IMR-90 (cell line): ENCODE measurements around the gene DRICH1. TPM values are rescaled to one million over a fixed set of nuclear protein-coding genes. Genes with fewer than 3 reads are reported as not detected.

Experiments
- ATAC-seq: fragments of 200-7000 bp; cut with Tn5 transposase; 2 replicates; pipeline ENCODE4 v1.9.1; 2020; ENCODE audit warnings: low read depth, mild to moderate bottlenecking, moderate library complexity
- BruUV-seq: library from RNA; stranded (reverse); fragments of 400-500 nt; replicated peaks from 2 replicates; lab custom pipeline; 2021; lab: Mats Ljungman, UMichigan
- CTCF ChIA-PET: fragments of 300-600 bp; formaldehyde crosslinking; extraction: SDS; loops from one replicate; lab custom pipeline; 2021; ENCODE audit warnings: antibody characterized with exemption; lab: Yijun Ruan, JAX
- POLR2A ChIA-PET: fragments of 300-600 bp; sonication (Branson Sonifier 250); formaldehyde crosslinking; loops from one replicate; lab custom pipeline; 2022; ENCODE audit warnings: antibody characterized with exemption; ENCODE audit not compliant: unreplicated experiment; lab: Charles Lee
- DNase-seq: peaks from one replicate; pipeline ENCODE4 v3.0.0; 2013
- H2AFZ ChIP-seq: replicated peaks from 2 replicates; pipeline ENCODE3; 2013; ENCODE audit warnings: low read length, mild to moderate bottlenecking; ENCODE audit not compliant: poor library complexity
- H2AK5ac ChIP-seq: 2 replicates; pipeline ENCODE4 v1.6.1; 2013; ENCODE audit warnings: low read depth, low read length, inconsistent platforms
- H2AK9ac ChIP-seq: replicated peaks from 2 replicates; pipeline ENCODE3; 2013; ENCODE audit warnings: mild to moderate bottlenecking, low read depth, low read length, moderate library complexity; ENCODE audit not compliant: poor library complexity
- H2BK120ac ChIP-seq: 2 replicates; pipeline ENCODE4 v1.6.1; 2013; ENCODE audit warnings: low read depth, low read length, inconsistent platforms
- H2BK15ac ChIP-seq: 3 replicates; pipeline ENCODE4 v1.6.1; 2013; ENCODE audit warnings: low read depth, low read length, inconsistent platforms
- H2BK20ac ChIP-seq: 2 replicates; pipeline ENCODE4 v1.6.1; 2013; ENCODE audit warnings: low read depth, mild to moderate bottlenecking, inconsistent platforms, low read length, moderate library complexity
- H2BK5ac ChIP-seq: 2 replicates; pipeline ENCODE4 v1.6.1; 2013; ENCODE audit warnings: mild to moderate bottlenecking, low read depth, low read length, inconsistent platforms; ENCODE audit not compliant: poor library complexity, severe bottlenecking
- H3K14ac ChIP-seq: replicated peaks from 2 replicates; pipeline ENCODE4 v1.6.1; 2013; ENCODE audit warnings: low read depth, low read length, inconsistent platforms
- H3K18ac ChIP-seq: 2 replicates; pipeline ENCODE4 v1.6.1; 2013; ENCODE audit warnings: low read depth, low read length, control low read depth
- H3K23ac ChIP-seq: 2 replicates; pipeline ENCODE4 v1.6.1; 2013; ENCODE audit warnings: low read depth, low read length, inconsistent platforms
- H3K27ac ChIP-seq: 2 replicates; pipeline ENCODE4 v1.5.1; 2013; ENCODE audit warnings: mild to moderate bottlenecking, control low read depth, low read length; ENCODE audit not compliant: insufficient read depth
- H3K27me3 ChIP-seq: 2 replicates; pipeline ENCODE4 v1.6.1; 2013; ENCODE audit warnings: low read length; ENCODE audit not compliant: control insufficient read depth, insufficient read depth
- H3K36me3 ChIP-seq: 2 replicates; pipeline ENCODE4 v1.6.1; 2013; ENCODE audit warnings: low read length, mixed read lengths; ENCODE audit not compliant: control insufficient read depth, insufficient read depth
- H3K4ac ChIP-seq: 2 replicates; pipeline ENCODE4 v1.6.1; 2013; ENCODE audit warnings: low read depth, low read length, inconsistent platforms
- H3K4me1 ChIP-seq: 2 replicates; pipeline ENCODE4 v1.6.1; 2013; ENCODE audit warnings: low read length, mixed read lengths; ENCODE audit not compliant: control insufficient read depth, insufficient read depth
- H3K4me2 ChIP-seq: 2 replicates; pipeline ENCODE4 v1.6.1; 2013; ENCODE audit warnings: low read depth, mild to moderate bottlenecking, control low read depth, low read length, moderate library complexity
- H3K4me3 ChIP-seq: 2 replicates; pipeline ENCODE4 v1.5.1; 2013; ENCODE audit warnings: low read depth, mild to moderate bottlenecking, control low read depth, low read length, moderate library complexity; ENCODE audit not compliant: insufficient read depth
- H3K56ac ChIP-seq: 2 replicates; pipeline ENCODE4 v1.6.1; 2013; ENCODE audit warnings: low read length, inconsistent platforms; ENCODE audit not compliant: insufficient read depth; ENCODE audit errors: extremely low read depth
- H3K79me1 ChIP-seq, 2 experiments: 2 replicates each; pipeline ENCODE4 v1.6.1; 2013; ENCODE audit warnings: low read length in 2 of 2, inconsistent platforms in 1 of 2, low read depth in 1 of 2
- H3K9ac ChIP-seq: 2 replicates; pipeline ENCODE4 v1.6.1; 2013; ENCODE audit warnings: low read depth, low read length, control low read depth
- H3K9me1 ChIP-seq: 2 replicates; pipeline ENCODE4 v1.6.1; 2013; ENCODE audit warnings: low read length, inconsistent platforms; ENCODE audit not compliant: insufficient read depth
- H3K9me3 ChIP-seq: 2 replicates; pipeline ENCODE4 v1.6.1; 2013; ENCODE audit warnings: low read length; ENCODE audit not compliant: control insufficient read depth, insufficient read depth
- H4K20me1 ChIP-seq: 2 replicates; pipeline ENCODE4 v1.6.1; 2013; ENCODE audit warnings: low read length, inconsistent platforms; ENCODE audit not compliant: insufficient read depth
- H4K5ac ChIP-seq: 2 replicates; pipeline ENCODE4 v1.6.1; 2013; ENCODE audit warnings: mild to moderate bottlenecking, low read depth, low read length, control low read depth
- H4K8ac ChIP-seq, 2 experiments: 2 replicates each; pipeline ENCODE4 v1.6.1; 2013; ENCODE audit warnings: low read depth in 2 of 2, low read length in 2 of 2, control low read depth in 1 of 2, inconsistent platforms in 1 of 2
- H4K91ac ChIP-seq: 2 replicates; pipeline ENCODE4 v1.6.1; 2013; ENCODE audit warnings: low read depth, low read length, inconsistent platforms; ENCODE audit not compliant: insufficient read depth
- BHLHE40 ChIP-seq: fragments of 150-350 bp; IDR thresholded peaks from 2 replicates; pipeline ENCODE4 v1.6.1; 2016; ENCODE audit warnings: mild to moderate bottlenecking, low read depth, low read length
- CEBPB ChIP-seq: IDR thresholded peaks from 2 replicates; pipeline ENCODE4 v1.6.1; 2012; ENCODE audit warnings: low read depth, low read length, improper control_type of control experiment
- CHD1 ChIP-seq: IDR thresholded peaks from 2 replicates; pipeline ENCODE4 v1.6.1; 2012; ENCODE audit warnings: low read depth, low read length, improper control_type of control experiment
- FOS ChIP-seq: fragments of 150-350 bp; IDR thresholded peaks from 2 replicates; pipeline ENCODE4 v1.6.1; 2016; ENCODE audit warnings: low read depth, low read length
- MAFK ChIP-seq: IDR thresholded peaks from 2 replicates; pipeline ENCODE4 v1.6.1; 2012; ENCODE audit warnings: low read depth, low read length, improper control_type of control experiment
- MAZ ChIP-seq: IDR thresholded peaks from 2 replicates; pipeline ENCODE4 v1.6.1; 2012; ENCODE audit warnings: low read depth, mild to moderate bottlenecking, low read length, improper control_type of control experiment, moderate library complexity, borderline replicate concordance
- MXI1 ChIP-seq: IDR thresholded peaks from 2 replicates; pipeline ENCODE4 v1.6.1; 2012; ENCODE audit warnings: low read depth, mild to moderate bottlenecking, low read length, moderate library complexity, borderline replicate concordance
- NFE2L2 ChIP-seq: fragments of 150-350 bp; IDR thresholded peaks from 2 replicates; pipeline ENCODE4 v1.6.1; 2016; ENCODE audit warnings: low read depth, mild to moderate bottlenecking, low read length
- POLR2A ChIP-seq: IDR thresholded peaks from 2 replicates; pipeline ENCODE4 v1.6.1; 2012; ENCODE audit warnings: mild to moderate bottlenecking, low read depth, low read length
- RAD21 ChIP-seq: IDR thresholded peaks from 2 replicates; pipeline ENCODE4 v1.6.1; 2012; ENCODE audit warnings: low read length, improper control_type of control experiment
- RCOR1 ChIP-seq: IDR thresholded peaks from 2 replicates; pipeline ENCODE4 v1.6.1; 2012; ENCODE audit warnings: mild to moderate bottlenecking, low read length, improper control_type of control experiment; ENCODE audit not compliant: insufficient replicate concordance
- RFX5 ChIP-seq: IDR thresholded peaks from 2 replicates; pipeline ENCODE4 v1.8.0; 2012; ENCODE audit warnings: low read depth, mild to moderate bottlenecking, low read length, moderate library complexity
- SMC3 ChIP-seq: fragments of 150-350 bp; IDR thresholded peaks from 2 replicates; pipeline ENCODE4 v1.6.1; 2016; ENCODE audit warnings: low read depth, mild to moderate bottlenecking, antibody characterized with exemption, low read length, moderate library complexity
- WGBS, 2 experiments: methylation state at CpG; one replicate each; pipeline versions ENCODE4 v1.1.5 to v1.1.7; 2013; ENCODE audit warnings: missing lambda C conversion rate in 2 of 2; ENCODE audit not compliant: insufficient read length in 1 of 2; ENCODE audit errors: extremely low coverage in 2 of 2; 5-methylcytosine and 5-hydroxymethylcytosine counted together
- dilution Hi-C: fragments of 300-500 bp; cut with HindIII; formaldehyde crosslinking; loops from one replicate; pipeline ENCODE4 v1.14.3; 2018; ENCODE audit warnings: low sequenced_read_pairs; ENCODE audit not compliant: unreplicated experiment
- in situ Hi-C: fragments of 300-500 bp; cut with MboI; formaldehyde crosslinking; loops from 3 replicates; pipeline ENCODE4 v1.14.3; 2019; ENCODE audit warnings: low sequenced_read_pairs, inconsistent platforms, mixed read lengths
- intact Hi-C: fragments of 100-400 bp; cut with micrococcal nuclease; formaldehyde crosslinking; loops from 2 replicates; pipeline ENCODE4 v1.10.0; 2022
- polyA plus RNA-seq, 3 experiments: library from polyadenylated mRNA; depleted of rRNA; stranded (reverse); fragments of >200 nt; gene quantifications; 2 replicates each; pipeline ENCODE4 v1.2.3, GENCODE V29; 2012; ENCODE audit warnings: low replicate concordance in 1 of 3
- total RNA-seq: library from RNA; depleted of rRNA; stranded (reverse); fragments of >200 nt; gene quantifications from 2 replicates; pipeline ENCODE4 v1.2.3, GENCODE V29; 2012
- TF ChIP-seq, protein P1 (sequence below): conservative IDR thresholded peaks from 2 replicates; pipeline ENCODE4 v1.5.1; 2012; ENCODE audit warnings: mild to moderate bottlenecking, low read depth, low read length, improper control_type of control experiment
- TF ChIP-seq, protein P2 (sequence below): fragments of 150-350 bp; IDR thresholded peaks from 2 replicates; pipeline ENCODE4 v1.6.1; 2017; ENCODE audit warnings: mild to moderate bottlenecking, antibody characterized with exemption, low read length, low read depth
- TF ChIP-seq, protein P3 (sequence below): fragments of 150-350 bp; IDR thresholded peaks from 2 replicates; pipeline ENCODE4 v1.6.1; 2016; ENCODE audit warnings: low read depth, mild to moderate bottlenecking, low read length, moderate library complexity, borderline replicate concordance

DRICH1 gene
- total and polyA plus RNA-seq, 2 of the 4 experiments (the other 2 are of a cell fraction), result 0.14 TPM; not detected in 1

DNA sequence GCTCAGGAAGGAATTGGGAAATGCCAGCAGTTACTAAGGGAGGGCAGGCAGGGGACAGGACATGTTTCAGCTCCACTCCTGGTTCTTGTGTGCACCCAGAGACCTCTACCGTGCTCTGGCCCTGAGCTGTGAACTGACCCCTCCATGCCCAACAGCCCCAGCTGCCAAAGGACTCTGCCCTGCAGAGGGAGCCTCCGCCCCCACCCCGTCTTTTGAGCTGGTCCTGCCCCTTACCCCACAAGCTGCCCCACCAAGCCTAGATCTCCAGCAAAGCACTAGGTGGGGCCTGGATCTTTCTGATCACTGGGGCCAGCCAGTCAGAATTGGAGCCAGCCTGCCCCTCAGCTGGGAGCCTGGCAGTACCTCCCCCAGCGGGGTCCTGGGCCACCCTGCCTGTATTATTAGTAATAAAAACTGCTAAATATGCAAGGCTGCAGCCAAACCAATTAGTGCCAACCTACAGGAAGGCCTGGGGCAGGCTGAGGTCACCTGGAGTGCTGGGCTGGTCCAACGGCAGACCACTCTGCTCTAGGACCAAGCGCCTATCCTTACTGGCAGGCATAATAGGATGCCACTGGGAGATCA is 23.9 kb upstream of the DRICH1 start:
- H3K4me2 ChIP-seq, result no peak overlapping the region
- H3K4me1 ChIP-seq, result no peaks in the 10 kb centered on the region
- DNase-seq (no peak), ATAC-seq (no peak)
- H3K9ac ChIP-seq, result no peak overlapping the region
- no peak for TF ChIP-seq RFX5
- TF ChIP-seq, protein P1, sequence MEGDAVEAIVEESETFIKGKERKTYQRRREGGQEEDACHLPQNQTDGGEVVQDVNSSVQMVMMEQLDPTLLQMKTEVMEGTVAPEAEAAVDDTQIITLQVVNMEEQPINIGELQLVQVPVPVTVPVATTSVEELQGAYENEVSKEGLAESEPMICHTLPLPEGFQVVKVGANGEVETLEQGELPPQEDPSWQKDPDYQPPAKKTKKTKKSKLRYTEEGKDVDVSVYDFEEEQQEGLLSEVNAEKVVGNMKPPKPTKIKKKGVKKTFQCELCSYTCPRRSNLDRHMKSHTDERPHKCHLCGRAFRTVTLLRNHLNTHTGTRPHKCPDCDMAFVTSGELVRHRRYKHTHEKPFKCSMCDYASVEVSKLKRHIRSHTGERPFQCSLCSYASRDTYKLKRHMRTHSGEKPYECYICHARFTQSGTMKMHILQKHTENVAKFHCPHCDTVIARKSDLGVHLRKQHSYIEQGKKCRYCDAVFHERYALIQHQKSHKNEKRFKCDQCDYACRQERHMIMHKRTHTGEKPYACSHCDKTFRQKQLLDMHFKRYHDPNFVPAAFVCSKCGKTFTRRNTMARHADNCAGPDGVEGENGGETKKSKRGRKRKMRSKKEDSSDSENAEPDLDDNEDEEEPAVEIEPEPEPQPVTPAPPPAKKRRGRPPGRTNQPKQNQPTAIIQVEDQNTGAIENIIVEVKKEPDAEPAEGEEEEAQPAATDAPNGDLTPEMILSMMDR, result no peak
- TF ChIP-seq, protein P2, sequence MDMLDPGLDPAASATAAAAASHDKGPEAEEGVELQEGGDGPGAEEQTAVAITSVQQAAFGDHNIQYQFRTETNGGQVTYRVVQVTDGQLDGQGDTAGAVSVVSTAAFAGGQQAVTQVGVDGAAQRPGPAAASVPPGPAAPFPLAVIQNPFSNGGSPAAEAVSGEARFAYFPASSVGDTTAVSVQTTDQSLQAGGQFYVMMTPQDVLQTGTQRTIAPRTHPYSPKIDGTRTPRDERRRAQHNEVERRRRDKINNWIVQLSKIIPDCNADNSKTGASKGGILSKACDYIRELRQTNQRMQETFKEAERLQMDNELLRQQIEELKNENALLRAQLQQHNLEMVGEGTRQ, result no peak
- TF ChIP-seq MAZ, result no peak
- TF ChIP-seq POLR2A, result no peak
- no peak for TF ChIP-seq RCOR1
- TF ChIP-seq CHD1, result no peak
- TF ChIP-seq RAD21, result no peak
- TF ChIP-seq MXI1, result no peak
- TF ChIP-seq NFE2L2, result no peak
- no peak for TF ChIP-seq MAFK
- no peak for TF ChIP-seq SMC3
- no peak for TF ChIP-seq BHLHE40
- TF ChIP-seq CEBPB, result no peak
- TF ChIP-seq FOS, result no peak
- TF ChIP-seq, protein P3, sequence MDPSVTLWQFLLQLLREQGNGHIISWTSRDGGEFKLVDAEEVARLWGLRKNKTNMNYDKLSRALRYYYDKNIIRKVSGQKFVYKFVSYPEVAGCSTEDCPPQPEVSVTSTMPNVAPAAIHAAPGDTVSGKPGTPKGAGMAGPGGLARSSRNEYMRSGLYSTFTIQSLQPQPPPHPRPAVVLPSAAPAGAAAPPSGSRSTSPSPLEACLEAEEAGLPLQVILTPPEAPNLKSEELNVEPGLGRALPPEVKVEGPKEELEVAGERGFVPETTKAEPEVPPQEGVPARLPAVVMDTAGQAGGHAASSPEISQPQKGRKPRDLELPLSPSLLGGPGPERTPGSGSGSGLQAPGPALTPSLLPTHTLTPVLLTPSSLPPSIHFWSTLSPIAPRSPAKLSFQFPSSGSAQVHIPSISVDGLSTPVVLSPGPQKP, result no peak
- H3K4me3 ChIP-seq, result no peak overlapping the region
- no peak overlapping the region for H2BK5ac ChIP-seq
- intact Hi-C loops (no loop called here), in situ Hi-C loops (no loop called here), dilution Hi-C loops (no loop called here)
- POLR2A ChIA-PET, result no interaction called here
- no peak overlapping the region for H3K18ac ChIP-seq
- H3K79me1 ChIP-seq, result no peaks in the 10 kb centered on the region
- H3K23ac ChIP-seq, result no peak overlapping the region
- H2BK15ac ChIP-seq, result no peak overlapping the region
- H2AK9ac ChIP-seq, result no peak overlapping the region
- no peaks in the 10 kb centered on the region for H3K9me3 ChIP-seq
- H4K8ac ChIP-seq, result no peak overlapping the region
- H3K27ac ChIP-seq, result no peak overlapping the region
- no peak overlapping the region for H3K4ac ChIP-seq
- CTCF ChIA-PET, result no interaction called here
- no peak overlapping the region for H3K14ac ChIP-seq
- H3K27me3 ChIP-seq, result no peaks in the 10 kb centered on the region
- no peak overlapping the region for H2BK120ac ChIP-seq
- H4K91ac ChIP-seq, result no peak overlapping the region
- H3K56ac ChIP-seq, result no peak overlapping the region
- no peaks in the 10 kb centered on the region; the same call in 1 of the 2 replicates for H4K20me1 ChIP-seq
- H3K36me3 ChIP-seq, result peaks cover 6% of the 10 kb centered on the region
- H4K5ac ChIP-seq, result no peak overlapping the region
- peaks cover 5% of the 10 kb centered on the region; the same call in 1 of the 2 replicates for H3K9me1 ChIP-seq
- no peak overlapping the region for H2AK5ac ChIP-seq
- H2AFZ ChIP-seq, result no peak overlapping the region
- H2BK20ac ChIP-seq, result no peak overlapping the region
- no TSS peak for BruUV-seq
- 90% methylated on average over 2 of the region's 6 CpGs; no CpG with 5 or more reads in 1 of the 2 experiments for WGBS, 2 experiments
